MM.1S (cell line): ENCODE data around the gene HYDIN.

ENCODE experiments used
- EZH2 ChIP-seq: fragments of 300-600 bp; sonication (generic); optimal IDR thresholded peaks from 2 replicates; pipeline ENCODE3; 2017; ENCODE audit warnings: low read depth, mild to moderate bottlenecking, antibody characterized with exemption, low read length, mixed read lengths
- EZH2phosphoT487 ChIP-seq: fragments of 300-600 bp; sonication (generic); IDR thresholded peaks from 2 replicates; pipeline ENCODE4 v1.6.1; 2018; ENCODE audit warnings: antibody characterized with exemption, low read length
- TF ChIP-seq, protein P1 (sequence below): fragments of 300-600 bp; sonication (generic); IDR thresholded peaks from 2 replicates; pipeline ENCODE4 v1.5.1; 2016; ENCODE audit warnings: antibody characterized with exemption, low read length, mixed read lengths

DNA sequence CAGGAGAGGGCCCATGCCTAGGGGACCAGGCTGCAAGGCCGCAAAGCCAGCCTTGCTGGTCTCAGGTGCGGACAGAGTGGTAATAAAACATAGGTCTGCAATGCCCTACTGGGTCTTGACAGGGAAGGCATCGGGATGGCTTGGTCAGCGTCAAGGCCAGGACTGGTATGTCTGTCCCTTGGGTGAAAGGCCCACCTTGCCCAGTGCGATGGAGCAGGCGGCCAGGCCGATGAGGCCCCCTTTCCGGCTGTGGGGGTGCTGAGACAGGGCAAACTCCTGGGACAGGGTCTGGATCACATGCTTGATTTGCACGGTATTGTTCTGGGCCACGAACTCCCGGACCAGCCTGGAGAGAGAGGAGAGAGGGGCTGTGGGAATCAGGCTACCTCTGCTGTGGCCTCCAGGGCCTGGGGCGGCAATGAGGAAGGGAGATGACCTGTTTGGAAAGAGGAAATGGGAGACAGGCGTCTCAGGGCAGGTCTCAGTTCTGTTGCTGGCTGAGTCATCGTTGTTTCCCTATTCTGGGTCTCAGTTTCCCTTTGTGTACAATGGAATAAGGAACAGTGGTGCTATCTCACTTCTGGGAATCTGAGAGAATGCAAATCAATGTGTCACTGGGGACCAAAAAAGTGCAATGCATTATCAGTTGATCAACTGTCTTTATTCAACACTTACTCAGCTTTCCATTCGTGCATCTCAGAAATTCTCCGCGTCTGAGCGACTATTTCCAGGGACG lies 444.3 kb downstream of the HYDIN start:
- TF ChIP-seq EZH2 (no peak), EZH2phosphoT487 (no peak)
- TF ChIP-seq, protein P1, sequence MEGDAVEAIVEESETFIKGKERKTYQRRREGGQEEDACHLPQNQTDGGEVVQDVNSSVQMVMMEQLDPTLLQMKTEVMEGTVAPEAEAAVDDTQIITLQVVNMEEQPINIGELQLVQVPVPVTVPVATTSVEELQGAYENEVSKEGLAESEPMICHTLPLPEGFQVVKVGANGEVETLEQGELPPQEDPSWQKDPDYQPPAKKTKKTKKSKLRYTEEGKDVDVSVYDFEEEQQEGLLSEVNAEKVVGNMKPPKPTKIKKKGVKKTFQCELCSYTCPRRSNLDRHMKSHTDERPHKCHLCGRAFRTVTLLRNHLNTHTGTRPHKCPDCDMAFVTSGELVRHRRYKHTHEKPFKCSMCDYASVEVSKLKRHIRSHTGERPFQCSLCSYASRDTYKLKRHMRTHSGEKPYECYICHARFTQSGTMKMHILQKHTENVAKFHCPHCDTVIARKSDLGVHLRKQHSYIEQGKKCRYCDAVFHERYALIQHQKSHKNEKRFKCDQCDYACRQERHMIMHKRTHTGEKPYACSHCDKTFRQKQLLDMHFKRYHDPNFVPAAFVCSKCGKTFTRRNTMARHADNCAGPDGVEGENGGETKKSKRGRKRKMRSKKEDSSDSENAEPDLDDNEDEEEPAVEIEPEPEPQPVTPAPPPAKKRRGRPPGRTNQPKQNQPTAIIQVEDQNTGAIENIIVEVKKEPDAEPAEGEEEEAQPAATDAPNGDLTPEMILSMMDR = no peak
